Gastroesophageal sphincter (tissue), 4 donors: ENCODE measurements around the gene HS3ST3B1. TPM values are rescaled to one million over a fixed set of nuclear protein-coding genes. Genes with fewer than 3 reads are reported as not detected.

Source experiments
- ATAC-seq: fragments of 150-250 bp; one replicate; pipeline ENCODE4 v1.9.1; 2016; ENCODE audit warnings: mild to moderate bottlenecking, moderate library complexity
- H3K27ac ChIP-seq, 4 donors: fragments of 200-600 bp; sonication (generic) in 3 of 4; 1 replicate in 3 of 4; 2 replicates in 1 of 4; pipeline ENCODE4 v1.5.1; 2016 to 2019
- H3K27me3 ChIP-seq: fragments of 200-600 bp; sonication (generic); one replicate; pipeline ENCODE4 v1.5.1; 2019
- H3K36me3 ChIP-seq, 2 donors: fragments of 200-600 bp; sonication (generic); one replicate each; pipeline ENCODE4 v1.5.1; 2019; ENCODE audit warnings: control low read depth in 1 of 2
- H3K4me1 ChIP-seq, 3 donors: fragments of 200-600 bp; sonication (generic); 1 replicate in 2 of 3; 2 replicates in 1 of 3; pipeline ENCODE4 v1.5.1; 2016 to 2019; ENCODE audit warnings: control low read depth in 2 of 3
- H3K4me3 ChIP-seq, 2 donors: fragments of 200-600 bp; sonication (generic); one replicate each; pipeline ENCODE4 v1.5.1; 2019; ENCODE audit warnings: mild to moderate bottlenecking in 1 of 2, moderate library complexity in 1 of 2
- H3K9me3 ChIP-seq, 3 donors: fragments of 200-600 bp; sonication (generic); one replicate each; pipeline ENCODE4 v1.5.1; 2017 to 2019; ENCODE audit warnings: control low read depth in 2 of 3
- CTCF ChIP-seq, 4 experiments: fragments of 200-600 bp in 2 of 4; fragments of 450-650 bp in 2 of 4; sonication (generic) in 1 of 4; IDR thresholded peaks; one replicate each; pipeline ENCODE4 v1.5.1; 2017 to 2019; ENCODE audit warnings: antibody characterized with exemption in 4 of 4, mild to moderate bottlenecking in 2 of 4, moderate library complexity in 2 of 4
- EP300 ChIP-seq: sonication (generic); formaldehyde crosslinking; IDR thresholded peaks from one replicate; pipeline ENCODE4 v1.6.1; 2017; ENCODE audit warnings: antibody characterized with exemption, mild to moderate bottlenecking
- POLR2A ChIP-seq, 2 donors: fragments of 450-650 bp; IDR thresholded peaks; one replicate each; pipeline ENCODE4 v1.6.1; 2017; ENCODE audit warnings: antibody characterized with exemption in 2 of 2, mild to moderate bottlenecking in 2 of 2, moderate library complexity in 1 of 2
- POLR2AphosphoS5 ChIP-seq: sonication (generic); formaldehyde crosslinking; IDR thresholded peaks from one replicate; pipeline ENCODE4 v1.6.1; 2017; ENCODE audit warnings: antibody characterized with exemption
- WGBS, 2 donors: methylation state at CpG; one replicate each; pipeline ENCODE4 v1.1.5; 2018; ENCODE audit warnings: low coverage in 1 of 2; 5-methylcytosine and 5-hydroxymethylcytosine counted together
- total RNA-seq, 4 donors: library from RNA; depleted of rRNA; stranded (reverse); fragments of >200 nt; gene quantifications; one replicate each; pipeline ENCODE4 v1.1.0, GENCODE V29; 2016

The HS3ST3B1 gene
- total RNA-seq, 4 donors from 2014 or later, result 2.6 to 4.2 (median 3.1) TPM

GRCh38 chr17:14321476-14321949 lies 20.6 kb downstream of the HS3ST3B1 start:
- Histone ChIP-seq H3K4me1 (no peaks in the 10 kb centered on the region), H3K27me3 (peaks cover 32% of the 10 kb centered on the region), H3K27ac (no peak overlapping the region), H3K36me3 (no peaks in the 10 kb centered on the region), H3K9me3 (no peaks in the 10 kb centered on the region), H3K4me3 (no peak overlapping the region)
- 52 to 53% methylated on average over 7 of the region's 7 CpGs for WGBS, 2 donors
- ATAC-seq, result no peak
- TF ChIP-seq EP300 (no peak), POLR2A (IDR thresholded peaks at IDR 0.05) (no peak), POLR2AphosphoS5 (no peak), CTCF (IDR thresholded peaks at IDR 0.05) (no peak)

- no peaks in the 10 kb centered on the region for H3K9me3 ChIP-seq
- 90 to 96% methylated on average over 4 to 6 of the region's 7 CpGs for WGBS, 2 donors
- H3K4me1 ChIP-seq, result no peaks in the 10 kb centered on the region
- peaks cover 32% of the 10 kb centered on the region for H3K27me3 ChIP-seq
- no peak for TF ChIP-seq CTCF (IDR thresholded peaks at IDR 0.05)
- TF ChIP-seq EP300, result no peak
- no peak for TF ChIP-seq POLR2AphosphoS5
- no peak for TF ChIP-seq POLR2A (IDR thresholded peaks at IDR 0.05)
- no peak for ATAC-seq
- H3K27ac ChIP-seq, result no peak overlapping the region
- no peak overlapping the region for H3K4me3 ChIP-seq
- H3K36me3 ChIP-seq, result no peaks in the 10 kb centered on the region
These were observed 21.3 kb downstream of the HS3ST3B1 start for GRCh38 chr17:14321980-14322776.

GRCh38 chr17:14323522-14323981 lies 22.7 kb downstream of the HS3ST3B1 start:
- Histone ChIP-seq H3K4me1 (no peaks in the 10 kb centered on the region), H3K9me3 (no peaks in the 10 kb centered on the region), H3K36me3 (no peaks in the 10 kb centered on the region), H3K27me3 (peaks cover 19% of the 10 kb centered on the region), H3K27ac (no peak overlapping the region), H3K4me3 (no peak overlapping the region)
- ATAC-seq, result no peak
- no peak for TF ChIP-seq CTCF (IDR thresholded peaks at IDR 0.05)
- no peak for TF ChIP-seq EP300
- no peak for TF ChIP-seq POLR2AphosphoS5
- no peak for TF ChIP-seq POLR2A (IDR thresholded peaks at IDR 0.05)
- WGBS, 2 donors, result 37 to 48% methylated on average over 3 of the region's 3 CpGs

- Histone ChIP-seq H3K4me1 (peaks cover 0 to under 1% (median 0%) of the 10 kb centered on the region in 3 donors), H3K27ac (no peak overlapping the region), H3K36me3 (no peaks in the 10 kb centered on the region), H3K9me3 (no peaks in the 10 kb centered on the region), H3K27me3 (no peaks in the 10 kb centered on the region), H3K4me3 (no peak overlapping the region)
- TF ChIP-seq POLR2AphosphoS5 (no peak), EP300 (no peak), CTCF (IDR thresholded peaks at IDR 0.05) (no peak), POLR2A (IDR thresholded peaks at IDR 0.05) (no peak)
- WGBS, 2 donors, result 76 to 77% methylated on average over 4 to 9 of the region's 9 CpGs
- ATAC-seq, result no peak
These were observed 24.8 kb downstream of the HS3ST3B1 start for GRCh38 chr17:14325618-14326167.
